K562 (cell line): ENCODE measurements around the gene SDC1. TPM values are rescaled to one million over a fixed set of nuclear protein-coding genes. Genes with fewer than 3 reads are reported as not detected.

ENCODE experiments used
- ATAC-seq: fragments of 200-7000 bp; cut with Tn5 transposase; 3 replicates; pipeline ENCODE4 v1.9.1; 2020; ENCODE audit warnings: moderate library complexity
- BruUV-seq: library from RNA; stranded (reverse); fragments of 400-500 nt; replicated peaks from 2 replicates; lab custom pipeline; 2021; lab: Mats Ljungman, UMichigan
- CTCF ChIA-PET: fragments of 300-600 bp; formaldehyde crosslinking; extraction: SDS; loops from one replicate; lab custom pipeline; 2021; ENCODE audit warnings: low intra/inter-chr PET ratio; lab: Yijun Ruan, JAX
- POLR2A ChIA-PET: fragments of 300-600, 350-650 bp; sonication (Branson Sonifier 250); formaldehyde crosslinking; extraction: SDS; loops from one replicate; lab custom pipeline; 2021; ENCODE audit warnings: antibody characterized with exemption, inconsistent platforms; lab: Yijun Ruan, JAX
- DNase-seq, 4 experiments: peaks; one replicate each; pipeline versions ENCODE4 v3.0.0 to v3.0.0-alpha.2; 2011 to 2018; ENCODE audit warnings: low spot score in 3 of 4, mixed read lengths in 3 of 4; ENCODE audit errors: extremely low read depth in 1 of 4
- FAIRE-seq: peaks from 2 replicates; lab custom pipeline; 2011; peaks lifted over from hg19 to GRCh38; lab: Jason Lieb, UNC
- H2AFZ ChIP-seq: 2 replicates; pipeline ENCODE4 v1.6.0; 2011; ENCODE audit warnings: low read depth, low read length, control low read depth, inconsistent platforms
- H3K27ac ChIP-seq: fragments of 200-600 bp; 3 replicates; pipeline ENCODE4 v1.8.0; 2011; ENCODE audit warnings: low read depth, mild to moderate bottlenecking, control low read depth, inconsistent platforms, low read length, moderate library complexity, mixed read lengths; ENCODE audit errors: extremely low read depth
- H3K27me3 ChIP-seq, 2 experiments: fragments of 300-600 bp in 1 of 2; 2 replicates in 1 of 2; 3 replicates in 1 of 2; pipeline versions ENCODE4 v1.6.0 to v1.8.0; 2011; ENCODE audit warnings: inconsistent platforms in 2 of 2, low read length in 2 of 2, mild to moderate bottlenecking in 1 of 2, mixed read lengths in 1 of 2, moderate library complexity in 1 of 2; ENCODE audit not compliant: control insufficient read depth in 2 of 2, insufficient read depth in 2 of 2
- H3K36me3 ChIP-seq: fragments of 300-600 bp; 3 replicates; pipeline ENCODE4 v1.8.0; 2011; ENCODE audit warnings: mild to moderate bottlenecking, low read length, inconsistent platforms; ENCODE audit not compliant: control insufficient read depth, insufficient read depth
- H3K4me1 ChIP-seq, 2 experiments: fragments of 200-600 bp in 1 of 2; replicated peaks in 1 of 2; 2 replicates in 1 of 2; 3 replicates in 1 of 2; pipeline versions ENCODE4 v1.5.1 to v1.8.0; 2011; ENCODE audit warnings: inconsistent platforms in 2 of 2, low read length in 2 of 2, mild to moderate bottlenecking in 1 of 2, mixed read lengths in 1 of 2, moderate library complexity in 1 of 2; ENCODE audit not compliant: control insufficient read depth in 2 of 2, insufficient read depth in 2 of 2
- H3K4me2 ChIP-seq: 2 replicates; pipeline ENCODE4 v1.6.1; 2011; ENCODE audit warnings: low read length, control low read depth, inconsistent platforms, mixed read lengths; ENCODE audit not compliant: insufficient read depth
- H3K4me3 ChIP-seq: fragments of 200-600 bp; sonication (generic), shearing (Covaris generic); 2 replicates; pipeline ENCODE4 v1.5.1; 2016; ENCODE audit warnings: control low read depth, inconsistent platforms
- H3K79me2 ChIP-seq: fragments of 200-600 bp; 3 replicates; pipeline ENCODE4 v1.8.0; 2011; ENCODE audit warnings: low read length, inconsistent platforms; ENCODE audit not compliant: control insufficient read depth, insufficient read depth
- H3K9ac ChIP-seq, 2 experiments: 2 replicates each; pipeline versions ENCODE4 v1.6.0 to v1.6.1; 2011; ENCODE audit warnings: low read depth in 2 of 2, low read length in 2 of 2, control low read depth in 1 of 2, inconsistent platforms in 1 of 2, mild to moderate bottlenecking in 1 of 2, mixed read lengths in 1 of 2; ENCODE audit not compliant: insufficient read depth in 1 of 2
- H3K9me1 ChIP-seq: one replicate; pipeline ENCODE4 v1.6.0; 2011; ENCODE audit warnings: inconsistent platforms, mild to moderate bottlenecking, low read length, moderate library complexity; ENCODE audit not compliant: control insufficient read depth, insufficient read depth
- H3K9me3 ChIP-seq: replicated peaks from 2 replicates; pipeline ENCODE4 v1.5.1; 2011; ENCODE audit warnings: low read depth, low read length, inconsistent platforms; ENCODE audit not compliant: control insufficient read depth, insufficient read depth
- H4K20me1 ChIP-seq: replicated peaks from 2 replicates; pipeline ENCODE4 v1.6.1; 2011; ENCODE audit warnings: low read length, inconsistent platforms, mixed read lengths; ENCODE audit not compliant: control insufficient read depth, insufficient read depth
- BCOR ChIP-seq: fragments of 450-650 bp; IDR thresholded peaks from 2 replicates; pipeline ENCODE4 v1.6.1; 2016
- CBX8 ChIP-seq: fragments of 200-600 bp; sonication (generic); IDR thresholded peaks from 2 replicates; pipeline ENCODE4 v1.6.1; 2012; ENCODE audit warnings: borderline replicate concordance, mixed run types, low read depth, mild to moderate bottlenecking, moderate library complexity, mixed read lengths, low read length, control low read depth, inconsistent platforms; ENCODE audit not compliant: poor library complexity, severe bottlenecking; ENCODE audit errors: extremely low read depth
- KDM4B ChIP-seq, 2 experiments: fragments of 450-650 bp in 1 of 2; sonication (generic) in 1 of 2; IDR thresholded peaks; 2 replicates each; pipeline ENCODE4 v1.6.1; 2016 to 2017; ENCODE audit warnings: borderline replicate concordance in 2 of 2, antibody characterized with exemption in 1 of 2, low read depth in 1 of 2, mild to moderate bottlenecking in 1 of 2
- TFAM ChIP-seq: fragments of 250-450 bp; sonication (Bioruptor Pico); conservative IDR thresholded peaks from 2 replicates; pipeline ENCODE4 v1.5.0; 2021; ENCODE audit warnings: mild to moderate bottlenecking, moderate library complexity
- WGBS: fragments of 100-300 bp; shearing (Covaris generic); methylation state at CpG from one replicate; pipeline ENCODE4 v1.1.6; 2016; ENCODE audit warnings: low coverage, mixed read lengths; ENCODE audit not compliant: insufficient coverage; ENCODE audit errors: missing lambda C conversion rate; 5-methylcytosine and 5-hydroxymethylcytosine counted together
- in situ Hi-C: fragments of 300-500 bp; cut with MboI; formaldehyde crosslinking; loops from 4 replicates; pipeline ENCODE4 v1.15.0; 2018; ENCODE audit warnings: inconsistent platforms, mixed read lengths
- intact Hi-C: fragments of 100-400 bp; cut with micrococcal nuclease; formaldehyde crosslinking; loops from 2 replicates; pipeline ENCODE4 v1.14.2; 2022
- polyA plus RNA-seq, 8 experiments: library from polyadenylated mRNA; depleted of rRNA in 4 of 8; stranded (reverse) in 5 of 8; unstranded in 3 of 8; fragments of >200 nt; fragmentation: Nextera tagmentation in 2 of 8; fragmentation: Illumina TruSeq in 1 of 8; extraction: Ambion mirVana in 2 of 8; extraction: Trizol in 1 of 8; gene quantifications; 2 replicates each; pipeline versions ENCODE4 v1.2.1 to v1.2.3, GENCODE V29; 2011 to 2014; ENCODE audit warnings: inconsistent platforms in 1 of 8, missing spikeins in 1 of 8
- total RNA-seq, 7 experiments: library from RNA; depleted of rRNA in 6 of 7; stranded (reverse); fragments of >200 nt in 6 of 7; fragmentation: Illumina TruSeq in 2 of 7; extraction: Trizol in 2 of 7; gene quantifications; 2 replicates each; pipeline versions ENCODE4 v1.2.1 to v1.2.3, GENCODE V29; 2011 to 2021; ENCODE audit warnings: low replicate concordance in 1 of 7
- TF ChIP-seq, protein P1 (sequence below), 3 experiments: IDR thresholded peaks in 2 of 3; conservative IDR thresholded peaks in 1 of 3; 2 replicates each; pipeline ENCODE4 v1.5.1; 2011 to 2012; ENCODE audit warnings: low read length in 3 of 3, mild to moderate bottlenecking in 3 of 3, control low read depth in 2 of 3, improper control_type of control experiment in 1 of 3, inconsistent platforms in 1 of 3, low read depth in 1 of 3, mixed read lengths in 1 of 3, moderate library complexity in 1 of 3; ENCODE audit not compliant: insufficient read depth in 2 of 3

The SDC1 gene
- total and polyA plus RNA-seq, 9 of the 15 experiments (the other 6 are each of a cell fraction or from before 2014, with no cell fraction given), result 0.06 to 2.7 (median 0.49) TPM

DNA sequence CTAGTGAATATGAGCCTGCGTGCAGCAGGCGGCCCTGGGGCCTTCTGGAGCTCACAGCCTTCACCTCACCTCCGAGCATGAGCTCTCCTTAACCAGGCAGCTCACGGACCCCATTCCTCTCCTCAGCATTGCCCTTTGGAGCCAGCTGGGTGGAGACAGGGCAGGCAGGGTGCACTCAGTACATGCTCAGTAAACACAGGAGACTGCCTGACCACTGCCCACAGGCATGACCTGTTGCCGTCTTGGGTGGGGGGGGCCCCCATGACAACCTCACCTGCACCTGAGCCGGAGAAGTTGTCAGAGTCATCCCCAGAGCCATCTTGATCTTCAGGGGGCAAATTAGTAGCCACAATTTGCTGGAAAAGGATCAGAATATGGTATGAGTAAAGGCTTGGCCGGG, 19.9 kb downstream of the SDC1 start:
- DNase-seq (no peak), FAIRE-seq (no peak), ATAC-seq (no peak)
- H3K79me2 ChIP-seq, result no peaks in the 10 kb centered on the region
- 27% methylated on average over 7 of the region's 7 CpGs for WGBS
- H3K9ac ChIP-seq, result no peak overlapping the region
- H4K20me1 ChIP-seq, result 0 out of 2 replicates have a peak, but pooled peaks cover 9% of the 10 kb centered on the region
- POLR2A ChIA-PET, result interaction anchor here (0.5 to 1.3 kb wide), 4 partner anchors 15 to 277 kb away, joined by 3 to 4 read pairs (median 3); no protein-coding TSS in a partner anchor
- H3K4me2 ChIP-seq, result no peak overlapping the region
- H3K9me1 ChIP-seq, result no peaks in the 10 kb centered on the region
- no peak overlapping the region for H3K27ac ChIP-seq
- TF ChIP-seq KDM4B (IDR thresholded peaks at IDR 0.05; ENCODE audit: borderline replicate concordance in 2 of 2, low read depth in 1 of 2), result no peak
- TF ChIP-seq BCOR, result 0 out of 2 replicates have a peak, but pooled peaks have one; percentile 2
- no peak for TF ChIP-seq TFAM
- no peaks in the 10 kb centered on the region for H3K36me3 ChIP-seq
- no peak overlapping the region for H3K4me3 ChIP-seq
- H3K9me3 ChIP-seq, result no peaks in the 10 kb centered on the region
- peaks cover 10 to 12% of the 10 kb centered on the region in 2 experiments for H3K4me1 ChIP-seq
- intact Hi-C loops (no loop called here), in situ Hi-C loops (no loop called here)
- no peak overlapping the region for H2AFZ ChIP-seq
- H3K27me3 ChIP-seq, result peaks cover 10 to 39% of the 10 kb centered on the region in 2 experiments; a peak in 4 of 5 replicates
- CTCF ChIA-PET, result no interaction called here
- no TSS peak for BruUV-seq

DNA sequence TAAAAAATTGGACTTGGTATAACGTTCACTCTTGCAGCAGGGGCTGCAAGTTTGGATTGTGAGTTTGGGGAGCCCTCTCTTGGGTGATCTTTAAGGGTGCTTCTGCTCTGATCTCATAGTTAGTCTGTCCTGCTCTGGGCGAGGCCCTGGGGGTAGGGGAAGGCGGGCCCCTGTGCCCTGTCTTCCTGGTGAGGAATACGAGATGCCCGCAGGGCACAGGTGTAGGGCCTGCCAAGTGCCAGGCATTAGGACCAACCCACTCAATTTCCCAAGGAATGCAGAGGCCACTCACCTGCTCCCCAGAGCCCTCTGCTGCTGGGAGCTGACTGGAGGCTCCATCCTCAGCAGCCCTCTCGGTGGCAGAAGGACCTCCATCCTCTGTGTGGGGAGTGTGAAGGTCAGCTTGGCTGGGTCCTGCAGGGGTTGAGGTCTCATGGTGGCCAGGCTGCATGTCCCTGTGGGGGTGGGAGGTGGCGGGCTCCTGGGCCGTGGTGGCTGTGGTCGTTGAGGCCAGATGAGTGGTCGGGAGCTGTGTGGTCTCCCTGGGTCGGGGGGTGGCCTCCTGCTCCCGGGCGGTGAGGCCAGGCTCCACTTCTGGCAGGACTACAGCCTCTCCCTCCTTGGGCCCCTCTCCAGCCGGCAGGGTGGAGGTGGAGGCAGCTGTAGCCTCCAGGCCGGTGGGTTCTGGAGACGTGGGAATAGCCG, 21.3 kb downstream of the SDC1 start:
- ChIA-PET POLR2A (interaction anchor here (0.8 to 1.3 kb wide), 3 partner anchors 9 to 138 kb away, joined by 3 to 4 read pairs (median 3); no protein-coding TSS in a partner anchor), CTCF (no interaction called here)
- H3K4me3 ChIP-seq, result no peak overlapping the region
- H3K36me3 ChIP-seq, result no peaks in the 10 kb centered on the region
- no peak overlapping the region for H2AFZ ChIP-seq
- 6% methylated on average over 15 of the region's 17 CpGs for WGBS
- no peak for ATAC-seq
- H3K4me1 ChIP-seq, result peaks cover 8 to 10% of the 10 kb centered on the region in 2 experiments
- no peak overlapping the region for H3K4me2 ChIP-seq
- FAIRE-seq, result no peak
- H3K9ac ChIP-seq, result no peak overlapping the region
- in situ Hi-C loops (no loop called here), intact Hi-C loops (no loop called here)
- H3K27me3 ChIP-seq, result peaks cover 15 to 46% of the 10 kb centered on the region in 2 experiments; a peak in 4 of 5 replicates
- H3K9me3 ChIP-seq, result no peaks in the 10 kb centered on the region
- no peaks in the 10 kb centered on the region for H3K79me2 ChIP-seq
- 0 out of 2 replicates have a peak, but pooled peaks cover 9% of the 10 kb centered on the region for H4K20me1 ChIP-seq
- no peak overlapping the region for H3K27ac ChIP-seq
- no peaks in the 10 kb centered on the region for H3K9me1 ChIP-seq
- DNase-seq, result no peak
- BruUV-seq, result no TSS peak
- TF ChIP-seq CBX8, result no peak
- TF ChIP-seq, protein P1, sequence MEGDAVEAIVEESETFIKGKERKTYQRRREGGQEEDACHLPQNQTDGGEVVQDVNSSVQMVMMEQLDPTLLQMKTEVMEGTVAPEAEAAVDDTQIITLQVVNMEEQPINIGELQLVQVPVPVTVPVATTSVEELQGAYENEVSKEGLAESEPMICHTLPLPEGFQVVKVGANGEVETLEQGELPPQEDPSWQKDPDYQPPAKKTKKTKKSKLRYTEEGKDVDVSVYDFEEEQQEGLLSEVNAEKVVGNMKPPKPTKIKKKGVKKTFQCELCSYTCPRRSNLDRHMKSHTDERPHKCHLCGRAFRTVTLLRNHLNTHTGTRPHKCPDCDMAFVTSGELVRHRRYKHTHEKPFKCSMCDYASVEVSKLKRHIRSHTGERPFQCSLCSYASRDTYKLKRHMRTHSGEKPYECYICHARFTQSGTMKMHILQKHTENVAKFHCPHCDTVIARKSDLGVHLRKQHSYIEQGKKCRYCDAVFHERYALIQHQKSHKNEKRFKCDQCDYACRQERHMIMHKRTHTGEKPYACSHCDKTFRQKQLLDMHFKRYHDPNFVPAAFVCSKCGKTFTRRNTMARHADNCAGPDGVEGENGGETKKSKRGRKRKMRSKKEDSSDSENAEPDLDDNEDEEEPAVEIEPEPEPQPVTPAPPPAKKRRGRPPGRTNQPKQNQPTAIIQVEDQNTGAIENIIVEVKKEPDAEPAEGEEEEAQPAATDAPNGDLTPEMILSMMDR (IDR thresholded peaks at IDR 0.05 in 2 of 3, conservative IDR thresholded peaks at IDR 0.05 in 1 of 3; ENCODE audit: insufficient read depth in 2 of 3, low read depth in 1 of 3, low read length in 3 of 3), result 0 out of 6 replicates have a peak, but pooled peaks of 1 of the 3 experiments have one; percentile 6
